Ovary (tissue), 3 donors: ENCODE results near the gene ANKRD27.

ENCODE experiments used
- CTCF ChIP-seq, 3 donors: fragments of 450-650 bp in 2 of 3; fragments of 200-600 bp in 1 of 3; IDR thresholded peaks; one replicate each; pipeline versions ENCODE4 v1.5.1 to v1.8.0; 2016 to 2022; ENCODE audit warnings: antibody characterized with exemption in 3 of 3, mild to moderate bottlenecking in 1 of 3
- EP300 ChIP-seq: sonication (generic); formaldehyde crosslinking; IDR thresholded peaks from one replicate; pipeline ENCODE4 v1.6.1; 2017; ENCODE audit warnings: antibody characterized with exemption
- donor health status: DM: no; HTN: no; CAD: no.

GRCh38 chr19:32682317-32682716 is 7.3 kb upstream of the ANKRD27 start:
- no peak for TF ChIP-seq CTCF (IDR thresholded peaks at IDR 0.05)
- no peak for TF ChIP-seq EP300
